ENCODE measurements around the gene LHFPL2.

LHFPL2 gene

DNA sequence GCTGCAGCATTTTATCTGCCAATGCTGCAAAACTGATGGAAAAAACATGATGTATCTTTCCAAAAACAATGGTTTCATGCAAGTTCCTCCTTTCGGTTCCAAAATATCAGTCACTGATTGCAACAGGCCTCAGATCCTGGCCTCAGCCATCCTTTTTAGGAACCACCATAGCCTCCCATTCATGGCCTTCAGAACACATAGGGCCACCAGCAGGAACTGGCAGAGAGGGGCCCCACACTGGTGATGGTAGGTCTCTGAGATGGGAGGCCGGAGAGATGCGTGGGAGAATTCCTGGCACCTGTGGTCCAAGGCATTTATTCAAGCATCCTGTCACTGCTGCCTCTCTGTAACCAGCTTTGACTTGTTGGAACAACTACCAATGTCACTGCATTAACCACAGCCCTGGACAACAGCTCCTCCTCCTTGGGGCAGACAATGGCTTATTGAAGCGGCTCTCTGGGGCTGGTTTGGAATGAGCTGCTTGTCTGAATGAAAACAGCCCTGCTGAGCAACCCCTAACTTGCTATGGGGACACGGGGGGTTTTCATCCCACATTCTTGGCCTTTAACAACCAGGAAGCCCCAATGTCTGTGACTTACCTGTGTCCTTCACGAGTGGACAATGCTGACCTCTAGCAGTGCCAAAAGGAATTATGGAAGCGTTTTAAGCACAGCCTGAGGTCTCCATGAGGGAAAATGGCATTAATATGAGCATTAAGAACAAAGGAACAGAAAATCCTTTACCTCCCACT, 108.1 kb downstream of the LHFPL2 start:
- DNase-seq, result no peak

DNA sequence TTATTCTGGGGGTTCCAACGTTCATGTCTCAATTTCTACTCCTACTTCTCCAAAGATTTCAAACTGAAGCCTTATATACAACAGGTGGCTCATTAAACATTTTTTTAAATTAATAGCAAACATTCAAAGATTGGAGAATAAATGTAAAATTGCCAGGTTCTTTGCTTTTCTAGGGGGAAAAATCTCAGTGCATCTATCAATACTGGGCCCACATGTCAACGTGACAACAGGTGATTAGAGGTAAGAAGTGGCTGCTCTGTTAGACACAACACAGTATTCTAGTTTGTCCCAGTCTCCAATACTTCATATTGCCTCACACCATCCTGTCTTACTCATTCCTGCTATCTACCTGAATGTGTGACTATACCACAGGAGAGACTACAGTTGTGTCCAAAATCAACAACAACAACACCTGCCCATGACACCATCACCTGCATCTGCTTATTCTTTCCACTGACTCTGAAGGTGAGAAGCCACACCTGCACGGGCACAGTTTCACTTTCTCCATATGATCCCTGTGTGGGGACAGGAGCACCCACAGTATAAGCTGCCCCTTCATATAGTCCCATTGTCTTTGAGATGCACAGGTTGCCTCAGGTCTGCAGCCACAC, 110.2 kb downstream of the LHFPL2 start:
- no peak for DNase-seq

DNA sequence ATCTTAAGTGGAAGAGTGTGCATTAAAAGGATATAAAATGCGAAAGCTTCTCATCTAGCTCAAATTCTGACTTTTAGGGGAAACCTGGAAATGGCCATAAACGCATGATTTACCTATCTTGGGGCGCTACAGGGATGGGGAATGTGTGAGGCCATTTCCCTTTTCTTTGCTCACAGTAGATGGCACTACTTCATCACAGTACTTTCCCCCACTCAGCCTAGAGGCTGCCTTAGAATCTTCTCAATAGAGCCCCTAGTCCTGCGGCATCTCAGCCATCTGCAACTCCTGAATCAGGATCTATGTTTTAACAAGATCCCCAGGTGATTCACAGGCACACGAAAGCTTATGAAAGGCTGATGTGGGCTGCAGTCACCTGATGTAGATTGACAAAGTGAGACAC, 110.8 kb downstream of the LHFPL2 start:
- no peak for DNase-seq

DNA sequence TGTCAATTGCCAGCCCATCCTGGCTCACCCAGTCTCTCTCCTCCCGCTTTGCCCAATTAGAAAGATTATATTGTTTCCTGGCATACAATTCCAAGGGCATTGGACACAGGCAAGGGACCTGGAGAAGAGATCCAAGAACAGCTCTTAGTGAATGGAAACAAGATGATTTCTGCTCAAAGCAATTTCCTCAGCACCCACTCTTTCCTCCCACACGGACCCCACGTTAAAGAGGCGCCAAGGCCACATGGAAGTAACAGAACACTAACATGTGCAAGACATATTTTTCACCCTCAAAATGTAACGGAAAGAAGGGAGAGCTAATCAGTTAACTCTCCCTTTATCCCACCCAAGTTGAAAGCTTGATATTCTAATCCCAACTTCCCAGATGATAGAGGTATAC, 111.2 kb downstream of the LHFPL2 start:
- no peak for DNase-seq

- no peak for DNase-seq
These were observed 111.8 kb downstream of the LHFPL2 start for GRCh38 chr5:78536661-78537196.

DNA sequence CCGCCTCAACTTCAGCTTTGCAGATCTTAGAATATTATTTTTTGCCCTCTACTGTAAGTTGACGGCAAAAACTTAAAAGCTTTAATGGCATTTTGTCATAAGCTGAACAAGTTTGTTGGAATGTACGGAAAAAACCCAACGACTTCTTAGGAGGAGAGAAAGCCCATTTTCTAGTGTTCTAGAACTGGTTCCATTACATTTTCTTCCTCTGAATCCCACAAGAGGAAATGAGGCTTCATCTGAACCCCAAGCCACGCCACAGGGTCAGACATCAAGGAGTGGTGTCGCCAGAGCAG, 113.7 kb downstream of the LHFPL2 start:
- DNase-seq, result no peak

GRCh38 chr5:78534148-78534904, 114.2 kb downstream of the LHFPL2 start:
- no peak for DNase-seq

DNA sequence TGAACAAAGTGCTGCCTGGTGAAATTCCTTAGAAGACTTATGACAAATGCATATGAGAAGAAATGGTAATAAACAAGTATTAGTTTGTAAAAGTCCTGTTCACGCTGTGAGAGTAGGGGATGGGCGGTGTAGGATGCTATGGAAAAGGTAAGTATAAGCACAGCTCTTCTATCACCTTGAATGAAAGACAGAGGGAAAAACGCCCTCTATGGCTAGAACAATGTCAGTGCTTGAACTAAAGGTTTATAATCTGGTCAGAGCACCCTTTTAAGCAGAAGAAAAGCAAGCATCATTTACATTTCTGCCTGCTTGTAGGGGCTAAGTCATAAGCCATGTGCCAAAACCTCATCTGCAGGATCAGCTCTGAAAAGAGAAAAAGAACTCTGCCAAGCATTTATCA, 115.2 kb downstream of the LHFPL2 start:
- DNase-seq, result no peak

DNA sequence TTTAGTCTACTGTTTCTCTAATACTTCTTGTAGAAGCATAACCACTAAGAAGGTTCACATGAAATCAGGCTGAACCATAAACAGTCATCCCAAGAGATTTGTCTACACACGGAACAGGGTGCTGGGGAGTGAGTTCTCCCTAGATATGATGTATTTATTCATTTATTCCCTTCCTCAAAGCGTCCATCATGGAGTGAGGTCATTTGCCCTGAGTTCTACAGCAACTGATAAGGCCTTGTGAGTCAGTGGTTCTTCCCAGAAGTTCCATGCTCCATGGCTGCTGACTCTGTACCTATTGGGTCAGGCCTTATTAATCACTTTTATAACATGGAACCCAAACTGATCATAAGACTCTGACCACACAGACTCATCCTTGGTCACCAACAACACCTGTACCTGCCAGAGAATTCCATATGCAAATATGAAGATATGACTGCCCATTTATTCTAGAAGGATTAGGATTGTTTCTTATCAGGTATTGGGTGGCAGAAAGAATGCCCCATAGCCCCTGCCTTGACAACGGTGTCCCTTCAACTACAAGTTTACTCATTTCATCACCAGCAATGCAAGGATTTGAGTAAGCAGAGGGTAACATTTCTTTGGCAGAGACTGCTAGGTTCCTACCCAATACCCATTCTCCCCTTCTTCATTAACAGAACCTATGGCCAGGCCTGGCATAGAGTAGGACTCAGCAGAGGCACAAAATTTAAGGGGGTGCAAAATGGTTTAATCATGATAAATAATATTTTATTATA, 118.1 kb downstream of the LHFPL2 start:
- DNase-seq, result no peak

DNA sequence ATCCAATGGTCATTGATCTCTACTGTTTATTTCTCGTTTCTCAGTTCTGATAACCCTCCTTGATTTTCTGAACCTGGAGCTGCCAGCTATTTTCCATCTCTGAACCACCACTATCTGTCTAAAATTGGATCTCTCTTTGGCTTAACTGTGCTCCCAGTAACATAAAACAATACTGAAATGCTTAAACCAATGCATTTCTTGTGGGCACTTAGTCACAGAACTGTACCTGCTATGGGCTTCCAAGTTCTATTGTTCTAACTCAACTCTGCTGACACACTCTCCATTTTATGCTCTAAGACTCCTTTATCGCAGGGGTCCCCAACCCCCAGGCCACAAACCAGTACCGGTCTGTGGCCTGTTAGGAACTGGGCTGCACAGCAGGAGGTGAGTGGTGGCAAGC, 120.6 kb downstream of the LHFPL2 start:
- DNase-seq, result no peak

DNA sequence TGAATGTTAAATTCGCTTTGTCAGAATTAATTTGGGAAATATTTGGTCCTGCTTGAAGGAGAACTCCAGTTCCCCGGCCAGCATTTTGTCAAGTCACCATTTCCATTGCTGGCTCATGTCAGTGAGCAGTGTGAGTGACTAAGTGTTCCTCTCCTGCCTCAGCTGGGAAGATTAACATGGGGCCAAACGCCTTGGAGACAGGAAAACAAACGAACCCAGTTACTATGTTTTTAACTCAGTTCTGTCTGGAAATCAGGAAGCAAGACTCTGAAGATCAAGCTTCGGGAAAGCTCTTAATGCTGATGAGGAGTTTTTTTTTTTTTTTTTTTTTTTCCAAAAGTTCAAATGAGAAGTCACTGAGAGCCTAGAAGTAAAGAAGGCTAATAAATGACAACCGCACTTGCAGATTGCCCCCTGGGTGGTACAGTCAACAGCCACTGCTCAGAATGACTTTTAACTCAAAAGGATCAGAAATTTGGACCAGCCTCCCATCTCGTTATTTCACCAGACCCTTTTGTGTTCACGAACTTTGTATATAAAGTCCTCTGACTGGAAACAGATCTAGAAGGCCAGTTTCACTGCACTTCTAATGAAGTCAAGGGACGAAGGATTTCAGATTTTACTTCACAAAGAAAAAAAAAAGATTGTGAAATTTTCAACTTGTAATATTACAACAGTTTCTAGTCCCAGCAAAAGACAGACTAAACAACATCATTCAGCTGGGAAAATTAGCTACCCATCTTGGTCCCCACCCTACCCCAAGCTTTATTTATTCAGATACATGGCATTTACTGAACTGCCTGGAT, 121.3 kb downstream of the LHFPL2 start:
- no peak for DNase-seq

DNA sequence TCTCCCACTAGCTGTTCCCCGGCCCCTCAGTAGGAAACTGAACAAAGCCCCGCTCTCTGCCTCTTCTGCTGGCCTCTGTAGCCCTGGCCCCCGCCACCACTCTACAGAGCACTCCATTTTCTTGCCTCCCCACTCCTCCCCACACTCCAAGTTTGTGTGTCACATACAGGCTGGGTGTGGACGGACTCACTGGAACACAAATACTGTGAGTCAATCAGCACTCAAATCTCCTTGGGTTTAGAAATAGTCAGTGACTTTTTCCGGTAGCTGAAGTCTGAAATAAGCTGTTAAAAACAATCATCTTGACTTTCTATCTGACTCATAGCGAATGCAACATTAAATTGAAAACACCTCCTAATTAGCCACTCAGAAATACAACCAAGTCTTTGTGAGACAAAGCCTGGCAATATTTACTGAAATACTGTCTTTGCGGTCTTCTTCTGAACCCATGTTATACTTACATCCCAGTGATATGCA, 122.5 kb downstream of the LHFPL2 start:
- no peak for DNase-seq

GRCh38 chr5:78523314-78524193, 125.0 kb downstream of the LHFPL2 start:
- DNase-seq, result no peak

DNA sequence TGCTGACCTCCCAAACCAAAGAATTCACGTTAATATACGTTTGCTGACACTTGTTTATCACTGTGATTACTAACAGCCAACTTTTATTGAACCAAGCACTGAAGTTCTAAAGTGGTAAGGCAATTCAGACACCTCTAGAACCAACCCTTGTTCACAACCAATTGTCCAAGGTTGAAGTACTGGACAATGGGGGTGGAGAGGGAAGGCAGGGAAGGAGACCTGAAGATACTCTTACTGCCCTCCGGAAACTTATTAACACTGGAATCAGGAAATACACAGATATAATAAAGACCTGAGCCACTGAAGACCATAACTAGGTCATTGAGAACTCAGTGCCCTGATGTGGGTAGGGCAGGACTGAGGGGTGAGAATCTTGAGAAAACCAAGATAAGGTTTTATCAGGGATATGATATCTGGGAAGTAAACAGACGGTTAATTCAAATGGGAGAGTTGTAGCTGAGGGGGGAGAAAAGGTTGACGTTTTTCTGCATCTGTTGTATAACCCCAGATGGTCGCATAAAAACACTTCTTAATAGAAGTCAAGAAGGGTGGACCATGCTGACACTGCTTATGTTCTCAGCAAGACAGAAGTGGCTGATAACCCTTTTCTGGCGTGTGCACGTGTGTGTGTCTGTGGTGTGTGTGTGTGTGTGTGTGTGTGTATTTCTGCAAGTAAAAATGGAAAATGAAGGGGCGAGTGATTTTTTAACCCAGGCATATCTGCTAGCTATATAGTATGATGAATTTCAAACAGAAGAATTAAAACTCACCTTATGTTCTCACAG, 125.9 kb downstream of the LHFPL2 start:
- no peak for DNase-seq

DNA sequence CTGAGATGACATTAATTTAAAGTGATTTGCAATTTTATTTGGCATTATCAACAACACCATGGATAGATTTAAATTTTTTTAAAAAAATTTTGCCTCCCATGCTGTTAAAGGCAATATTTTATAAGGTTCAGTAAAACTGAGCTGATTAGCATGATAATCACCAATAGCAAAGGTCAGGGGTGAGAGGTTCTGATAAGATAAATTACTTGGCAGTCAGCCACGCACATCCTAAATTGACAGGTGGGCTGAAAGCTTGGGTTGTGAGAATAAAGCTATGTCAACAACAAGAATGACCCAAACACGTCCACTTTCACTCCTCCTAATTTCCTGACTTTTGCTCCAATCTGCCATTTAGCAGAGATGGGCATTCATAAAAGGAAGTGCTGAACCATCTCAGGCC, 127.1 kb downstream of the LHFPL2 start:
- no peak for DNase-seq

GRCh38 chr5:78519198-78519941, 129.2 kb downstream of the LHFPL2 start:
- no peak for DNase-seq

DNA sequence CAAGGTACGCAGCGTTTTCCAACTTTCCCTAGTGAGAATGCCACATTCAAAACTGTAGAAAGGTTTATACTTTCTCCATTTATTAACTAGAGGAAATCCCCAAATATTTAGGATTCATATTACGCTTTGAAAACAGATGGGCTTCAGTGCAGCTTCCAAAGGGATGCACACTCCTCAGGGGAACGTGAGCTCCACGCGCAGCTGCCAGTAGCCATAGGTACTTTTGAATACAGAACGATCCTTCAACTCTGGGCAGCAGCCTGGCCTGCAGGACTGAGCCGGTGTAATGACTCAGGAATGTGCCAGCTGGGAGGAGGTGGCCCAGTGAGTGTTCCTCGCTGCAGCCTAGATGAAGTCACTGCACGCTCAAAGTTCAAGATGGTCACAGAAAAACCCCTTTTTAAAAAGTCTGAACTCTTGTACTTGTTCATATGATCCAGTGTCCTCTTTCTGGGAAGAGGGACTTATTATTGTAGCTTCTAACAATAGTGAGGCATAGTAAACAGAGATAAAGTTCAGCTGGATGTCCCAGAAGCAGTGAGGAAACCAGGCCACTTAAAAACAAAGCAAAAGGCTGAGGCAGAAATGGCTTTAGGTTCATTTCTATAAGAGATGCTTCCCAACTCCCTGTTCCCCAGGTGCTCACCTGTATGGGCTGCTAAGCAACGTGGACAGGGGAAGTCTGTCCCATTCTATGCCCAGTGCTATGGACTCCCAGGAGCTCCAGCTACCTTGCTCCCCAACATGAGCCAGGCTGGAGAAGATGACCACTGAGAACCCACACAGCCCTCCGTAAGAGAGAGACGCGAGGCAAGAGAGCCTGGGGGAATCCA, 130.0 kb downstream of the LHFPL2 start:
- DNase-seq, result no peak

DNA sequence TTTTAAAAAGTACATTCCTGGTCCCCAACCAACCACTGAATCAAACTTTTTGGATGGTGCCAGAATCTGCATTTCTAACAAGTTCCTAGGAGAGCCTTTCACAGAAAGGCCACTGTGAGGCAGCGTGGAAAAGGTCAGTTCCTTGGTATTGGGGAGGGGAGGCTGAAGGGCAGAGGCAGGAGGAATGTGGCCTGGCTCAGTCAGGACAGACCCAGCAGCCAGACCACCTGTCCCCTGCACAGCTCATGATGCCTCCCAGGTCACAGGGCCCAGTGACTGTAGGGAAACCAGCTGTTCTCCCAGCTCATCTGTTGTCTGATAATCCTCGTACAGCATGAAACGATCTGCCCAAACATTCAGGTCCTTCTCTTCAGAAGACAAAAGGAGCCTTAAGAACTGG, 132.9 kb downstream of the LHFPL2 start:
- no peak for DNase-seq
